Muscle of back (tissue), 11 donors: Measurements from ENCODE around the gene PARP4. TPM values are rescaled to one million over a fixed set of nuclear protein-coding genes. Genes with fewer than 3 reads are reported as not detected.
"Not testable (repeated sequence)": the region's sequence is repeated elsewhere in the genome, so short reads cannot be mapped to it uniquely, and the experiment has no call there.

Experiments
- DNase-seq, 3 donors: peaks; one replicate each; pipeline versions ENCODE4 v3.0.0 to v3.0.0-alpha.2; 2013
- polyA plus RNA-seq, 10 donors: library from polyadenylated mRNA; unstranded; fragments of 120-200 nt; gene quantifications; one replicate each; pipeline ENCODE4 v1.2.1, GENCODE V29; 2013; ENCODE audit not compliant: insufficient read length in 10 of 10

PARP4 gene
- polyA plus RNA-seq, 10 donors: 24.7 to 30.3 (median 27.8) TPM

DNA sequence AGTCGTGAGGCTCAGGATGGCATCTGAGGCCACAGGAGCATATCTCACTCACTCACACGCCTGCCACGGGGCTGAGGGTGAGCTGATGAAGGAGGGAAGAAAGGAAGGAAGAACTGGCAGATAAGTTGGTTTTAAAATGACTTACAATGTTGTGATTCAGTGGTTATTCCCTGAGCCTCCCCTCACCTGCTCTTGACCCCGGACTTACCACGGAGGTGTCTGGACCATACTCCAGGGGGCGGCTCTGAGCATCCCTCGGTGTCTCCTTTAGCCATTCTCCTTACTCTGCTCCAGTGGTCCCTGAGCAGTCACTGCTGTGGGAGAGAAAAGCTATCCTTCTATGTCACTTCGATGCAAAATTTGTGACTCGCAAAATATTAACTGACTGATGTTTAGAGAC lies 141.3 kb downstream of the PARP4 start:
- DNase-seq: not testable (repeated sequence)

Other genes with a start within 250 kb of the PARP4 start
- gene C1QTNF9, start 203.2 kb downstream of the PARP4 start, polyA plus RNA-seq: 10 to 100 TPM in 1 of 10 donors, 1 to 10 TPM in 9; 2.3 to 13.2 (median 5.5) TPM
- gene ATP12A, start 167.6 kb upstream of the PARP4 start, polyA plus RNA-seq: under 1 TPM in 2 of 10 donors, not detected in 8; 0.08 to 0.16 TPM